HG02798 (cell line): ENCODE data around the gene OR6K3.
"Not testable (repeated sequence)": the region's sequence is repeated elsewhere in the genome, so short reads cannot be mapped to it uniquely, and the experiment has no call there.

Source experiments
- ATAC-seq: cut with Tn5 transposase; IDR thresholded peaks from one replicate; pipeline ENCODE4 v1.9.1; 2021; ENCODE audit warnings: mild to moderate bottlenecking; ENCODE audit not compliant: unreplicated experiment, poor library complexity

OR6K3 gene

DNA sequence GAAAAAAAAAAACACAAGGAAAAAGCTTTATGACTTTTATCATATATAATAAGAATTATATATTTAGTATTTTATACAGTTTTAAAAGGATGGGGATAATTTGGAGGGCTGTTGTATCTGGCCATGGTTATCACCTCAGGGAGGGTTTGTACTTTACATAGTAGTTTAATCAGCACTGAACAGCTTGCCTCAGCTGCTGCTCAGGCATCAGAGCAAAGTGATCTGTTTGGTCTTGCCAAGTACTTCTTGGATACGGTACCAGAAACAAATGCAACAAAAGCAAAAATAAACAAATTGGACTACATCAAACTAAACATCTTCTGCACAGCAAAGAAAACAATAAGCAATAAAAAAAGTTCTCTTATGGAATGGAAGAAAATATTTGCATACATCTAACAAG, 31.4 kb downstream of the OR6K3 start:
- no peak for ATAC-seq

DNA sequence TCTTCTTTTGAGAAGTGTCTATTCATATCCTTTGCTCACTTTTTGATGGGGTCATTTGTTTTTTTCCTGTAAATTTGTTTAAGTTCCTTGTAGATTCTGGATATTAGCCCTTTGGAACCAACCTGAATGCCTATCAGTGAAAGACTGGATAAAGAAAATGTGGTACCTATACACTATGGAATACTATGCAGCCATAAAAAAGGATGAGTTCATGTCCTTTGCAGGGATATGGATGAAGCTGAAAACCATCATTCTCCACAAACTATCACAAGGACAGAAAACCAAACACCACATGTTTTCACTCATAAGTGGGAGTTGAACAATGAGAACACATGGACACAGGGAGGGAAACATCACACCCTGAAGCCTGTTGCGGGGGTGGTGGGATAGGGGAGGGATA, 32.2 kb downstream of the OR6K3 start:
- not testable (repeated sequence) for ATAC-seq

DNA sequence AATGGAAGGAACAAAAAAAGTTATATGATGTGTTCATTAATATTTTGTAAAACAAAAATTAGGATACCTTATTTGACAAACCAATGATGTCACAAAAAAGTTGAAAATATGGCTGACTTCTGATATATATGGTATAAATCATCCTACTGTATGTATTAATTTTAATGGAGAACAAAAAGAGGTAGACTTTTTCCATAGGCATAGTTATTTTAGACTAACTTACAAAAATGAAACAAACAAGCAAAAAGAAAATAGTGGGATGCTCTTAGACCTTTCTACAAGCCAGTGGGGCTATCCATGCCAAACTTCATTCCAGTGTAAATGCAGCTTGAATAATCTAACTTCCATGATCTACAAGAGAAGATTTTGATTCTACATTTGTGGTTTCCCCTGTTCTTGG, 33.5 kb downstream of the OR6K3 start:
- ATAC-seq, result no peak

DNA sequence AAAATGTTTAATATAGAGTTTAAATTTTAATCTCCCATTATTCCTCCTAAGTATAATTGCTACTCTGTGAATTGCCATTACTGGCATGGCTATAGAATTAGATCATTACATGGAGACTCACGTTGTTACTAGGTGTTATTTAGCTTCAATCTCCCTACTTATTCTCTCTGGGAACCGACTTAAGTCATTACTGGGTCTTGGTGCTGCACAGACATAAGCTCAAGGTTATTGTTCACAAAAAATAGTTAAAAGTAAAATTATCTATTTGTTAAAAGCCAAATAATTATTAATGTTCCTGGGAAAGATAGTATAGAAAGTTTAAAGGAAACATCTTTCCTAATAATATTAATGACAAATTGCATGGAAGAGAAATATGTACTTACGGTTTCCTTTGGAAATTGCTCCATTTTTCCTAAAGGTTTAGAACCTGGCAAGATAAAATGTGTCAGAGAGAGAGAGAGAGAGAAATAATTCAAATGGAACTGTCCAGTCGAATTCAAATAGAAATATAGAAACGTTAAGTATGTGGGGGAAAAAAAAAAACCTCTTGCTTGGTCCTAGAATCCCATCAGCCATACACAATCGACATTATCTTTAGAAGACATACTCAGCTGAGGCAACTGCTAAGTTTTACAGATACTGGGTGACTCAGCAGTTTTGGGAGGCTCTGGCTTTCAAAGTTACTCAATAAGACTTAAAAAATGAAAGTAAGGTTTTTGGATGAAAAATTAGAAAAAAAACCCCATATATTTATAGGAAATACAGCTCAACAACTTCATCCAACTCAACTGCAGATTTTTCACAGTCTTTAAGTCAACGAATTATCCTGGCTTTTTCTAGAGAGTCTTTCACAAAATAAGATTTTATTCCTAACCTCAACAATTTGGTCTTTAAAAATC, 34.2 kb downstream of the OR6K3 start, which contains the start of gene SPTA1:
SPTA1 (minus strand) TSS at position 605 of the 899 bp plus-strand sequence; CDS start at position 407, 198 bp downstream.
- ATAC-seq, result no peak

DNA sequence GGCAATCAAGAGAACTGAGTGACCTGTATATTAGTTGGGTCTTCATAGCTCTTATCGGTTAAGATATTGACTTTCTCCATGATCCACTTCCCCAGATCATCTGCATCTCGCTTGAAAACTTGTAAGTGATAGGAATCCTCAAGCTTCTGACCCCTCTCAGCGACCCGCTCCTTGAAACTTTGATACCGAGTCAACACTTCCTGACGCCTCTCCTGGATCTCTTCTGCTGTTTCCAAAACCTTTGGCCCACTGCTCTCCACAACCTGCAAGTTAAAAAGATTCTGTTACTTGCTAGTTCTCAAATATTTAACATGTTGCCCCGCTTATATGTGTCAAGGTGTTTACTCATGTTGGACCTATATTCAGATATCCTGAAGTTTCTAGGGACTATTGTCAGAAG, 35.4 kb downstream of the OR6K3 start:
- no peak for ATAC-seq

DNA sequence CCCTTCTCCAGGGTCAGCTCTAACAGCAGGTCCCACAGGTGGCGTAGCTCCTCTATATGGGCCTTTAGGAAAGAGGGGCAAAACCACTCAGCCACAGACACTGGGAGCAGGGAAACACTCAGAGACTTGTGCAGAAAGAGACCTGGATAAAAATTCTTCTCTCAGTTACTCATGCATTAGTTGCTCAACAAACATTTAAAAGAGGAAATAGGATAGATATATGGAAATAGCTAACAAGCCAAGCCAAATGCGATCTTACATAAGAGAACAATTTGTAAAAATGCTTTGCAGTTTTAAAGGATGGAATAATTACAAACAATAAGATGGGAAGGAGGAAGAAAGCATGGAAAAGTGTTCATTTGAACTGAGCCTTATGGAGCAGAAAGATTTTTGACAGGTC, 38.9 kb downstream of the OR6K3 start:
- ATAC-seq, result no peak

DNA sequence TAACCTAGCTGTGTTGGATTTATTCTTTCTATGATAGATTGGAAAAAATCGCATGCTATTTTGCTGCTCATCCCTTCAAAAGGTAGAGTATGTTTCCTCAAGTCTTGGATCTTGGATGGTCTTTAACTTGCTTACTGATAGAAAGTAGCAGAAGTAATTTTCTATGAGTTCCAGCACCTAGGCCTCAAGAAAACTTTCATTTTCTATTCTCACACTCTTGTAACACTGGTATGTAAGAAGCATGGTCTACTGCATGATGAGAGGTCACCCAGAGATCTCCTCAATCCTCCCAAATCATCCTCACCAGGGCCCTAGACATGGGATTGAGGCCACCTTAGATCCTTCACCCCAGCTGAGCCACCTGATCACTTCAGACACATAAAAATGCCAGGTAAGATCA, 41.2 kb downstream of the OR6K3 start:
- peak; percentile 46 for ATAC-seq

DNA sequence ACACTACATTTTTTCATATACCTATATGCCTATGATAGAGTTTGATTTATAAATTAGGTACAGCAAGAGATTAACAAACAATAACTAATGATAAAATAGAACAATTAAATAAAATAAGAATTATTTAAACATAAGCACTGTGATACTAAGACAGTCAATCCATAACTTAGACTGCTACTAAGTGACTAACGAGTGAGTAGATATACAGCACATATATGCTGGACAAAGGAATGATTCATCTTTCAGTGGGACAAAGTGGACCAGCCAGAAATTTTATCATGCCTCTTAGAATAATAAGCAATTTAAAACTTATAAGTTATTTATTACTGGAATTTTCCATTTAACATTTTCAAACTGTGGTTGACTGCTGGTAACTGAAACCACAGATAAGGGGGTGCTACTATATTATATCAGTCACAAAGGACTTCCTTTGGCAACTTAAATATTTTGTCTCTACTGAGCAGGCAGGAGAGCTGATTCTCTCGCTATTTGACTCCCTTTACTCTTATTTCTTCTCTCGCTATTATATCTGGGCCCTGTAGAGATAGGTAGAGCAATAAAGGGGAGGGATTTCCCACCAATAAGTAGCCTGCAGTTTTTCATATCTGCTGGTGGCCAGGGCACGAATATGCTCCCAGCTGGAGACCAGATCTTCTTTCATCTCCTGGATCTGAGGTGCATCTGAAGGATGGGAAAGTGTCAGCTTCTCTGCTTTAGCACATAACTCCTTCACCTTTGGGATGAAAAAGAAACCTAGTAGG, 44.8 kb downstream of the OR6K3 start:
- ATAC-seq, result no peak

DNA sequence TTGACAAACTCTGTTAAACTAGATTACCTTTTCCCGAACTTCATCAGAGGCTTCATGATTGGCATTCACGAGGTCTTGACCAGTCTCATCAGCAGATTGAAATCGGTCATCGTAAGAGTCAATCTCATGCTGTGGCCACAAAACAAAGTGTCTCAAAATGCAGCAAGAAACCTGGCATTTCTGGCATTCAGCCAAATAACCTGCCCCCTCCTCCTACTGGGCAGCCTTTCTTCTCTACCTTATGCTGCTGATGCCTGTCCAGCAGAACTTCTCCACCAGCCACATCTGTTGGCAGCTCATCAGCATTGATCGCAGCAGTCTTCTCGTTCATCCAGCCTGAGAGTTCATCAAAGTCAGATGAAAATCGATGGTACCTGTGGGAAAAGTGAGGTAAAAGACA, 46.2 kb downstream of the OR6K3 start:
- no peak for ATAC-seq
